Measurements from ENCODE around the gene ZMYM5.
"Not testable (repeated sequence)": the region's sequence is repeated elsewhere in the genome, so short reads cannot be mapped to it uniquely, and the experiment has no call there.

ZMYM5 gene

GRCh38 chr13:19818223-19818842, 45.1 kb downstream of the ZMYM5 start:
- peak; percentile 89 for DNase-seq (ENCODE audit: low spot score)

DNA sequence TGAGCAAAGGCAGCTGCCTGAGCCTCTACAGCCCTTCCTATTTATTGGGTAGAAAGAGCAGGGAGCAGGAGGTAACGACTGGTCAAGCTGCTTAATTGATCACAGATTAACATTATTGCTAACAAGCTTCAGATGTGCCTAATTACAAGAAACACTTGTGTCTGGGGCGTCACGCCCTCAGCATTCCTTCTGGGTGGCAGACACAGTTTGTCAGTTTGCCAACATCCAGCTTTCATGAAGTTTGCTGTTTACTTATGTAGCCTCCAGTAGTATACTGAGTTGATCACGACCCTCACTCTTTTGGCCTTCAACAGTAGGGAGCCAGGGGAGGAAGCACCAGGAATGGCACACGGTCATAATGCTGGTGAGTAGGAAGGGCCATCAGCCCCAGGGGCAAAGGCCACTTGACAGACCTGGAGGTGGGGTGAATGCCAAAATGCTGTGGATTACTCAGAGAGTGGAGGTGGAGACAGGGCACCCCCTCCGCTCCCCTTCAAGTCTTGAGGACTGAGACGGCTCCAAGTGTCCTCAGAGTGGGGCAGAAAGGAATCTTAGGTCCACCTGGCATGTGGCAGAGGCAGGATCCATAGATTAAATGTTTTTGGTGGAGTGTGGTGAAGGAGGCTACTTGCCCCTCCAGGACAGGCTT, 45.8 kb downstream of the ZMYM5 start:
- DNase-seq (ENCODE audit: low spot score) = no peak

- no peak for DNase-seq (ENCODE audit: low spot score)
These were observed 46.3 kb downstream of the ZMYM5 start for GRCh38 chr13:19817106-19817505.

GRCh38 chr13:19815842-19816241, 47.6 kb downstream of the ZMYM5 start:
- not testable (repeated sequence) for DNase-seq (ENCODE audit: low spot score)

- DNase-seq (ENCODE audit: low spot score) = no peak
These were observed 52.2 kb downstream of the ZMYM5 start for GRCh38 chr13:19810996-19811881.

GRCh38 chr13:19810151-19810550, 53.3 kb downstream of the ZMYM5 start:
- DNase-seq (ENCODE audit: low spot score) = no peak

DNA sequence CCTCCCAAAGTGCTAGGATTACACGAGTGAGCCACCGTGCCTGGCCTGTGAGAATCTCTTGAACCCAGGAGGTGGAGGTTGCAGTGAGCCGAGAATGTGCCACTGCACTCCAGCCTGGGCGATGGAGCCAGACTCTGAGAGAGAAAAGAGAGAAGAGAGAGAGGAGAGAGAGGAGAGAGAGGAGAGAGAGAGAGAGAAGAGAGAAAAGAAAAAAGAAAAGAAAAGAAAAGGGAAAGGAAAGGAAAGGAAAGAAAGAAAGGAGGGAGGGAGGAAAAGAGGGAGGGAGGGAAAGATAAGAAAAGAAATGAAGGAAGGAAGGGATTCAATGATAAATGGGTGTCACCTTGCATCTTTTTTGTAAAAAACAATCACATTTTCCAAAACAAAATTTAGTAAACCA, 57.7 kb downstream of the ZMYM5 start:
- DNase-seq (ENCODE audit: low spot score) = no peak

- no peak for DNase-seq (ENCODE audit: low spot score)
These were observed 67.5 kb downstream of the ZMYM5 start for GRCh38 chr13:19795956-19796355.

DNA sequence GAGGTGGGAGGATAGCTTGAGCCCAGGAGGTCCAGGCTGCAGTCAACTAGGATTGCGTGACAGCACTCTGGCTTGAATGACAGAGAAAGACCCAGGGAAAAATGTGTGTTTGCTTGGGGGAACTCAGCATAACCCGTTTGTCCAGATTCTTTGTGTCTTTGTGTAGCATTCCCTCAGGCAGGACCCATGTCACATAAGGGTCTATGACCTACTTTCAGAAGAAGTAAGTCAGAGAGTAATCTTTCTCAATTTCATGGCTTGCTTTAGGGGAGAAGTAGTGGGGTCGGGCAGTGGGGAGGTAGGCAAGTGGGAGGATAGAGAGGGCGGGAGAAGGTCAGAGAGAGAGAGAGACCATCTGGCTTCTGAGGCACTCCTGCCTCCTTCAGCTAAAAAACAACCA, 68.8 kb downstream of the ZMYM5 start:
- peak; percentile 60 for DNase-seq (ENCODE audit: low spot score)

GRCh38 chr13:19791953-19792537, 71.4 kb downstream of the ZMYM5 start:
- DNase-seq (ENCODE audit: low spot score) = peak; percentile 24

GRCh38 chr13:19782727-19783682, 80.4 kb downstream of the ZMYM5 start, which contains the start of gene PSPC1:
Gene PSPC1, minus strand, starts transcription at chr13:19782945. Its CDS starts 188 bp downstream, at chr13:19782757.
- DNase-seq (ENCODE audit: low spot score) = peak; percentile 96

GRCh38 chr13:19782049-19782726, 81.3 kb downstream of the ZMYM5 start:
- DNase-seq (ENCODE audit: low spot score) = peak; percentile 49

- no peak for DNase-seq (ENCODE audit: low spot score)
These were observed 81.9 kb downstream of the ZMYM5 start for GRCh38 chr13:19781526-19781925.

GRCh38 chr13:19780753-19781418, 82.6 kb downstream of the ZMYM5 start:
- DNase-seq (ENCODE audit: low spot score) = not testable (repeated sequence)

Data from iPS-NIHi11 (cell line).